GM21381 (cell line): ENCODE data around the gene ARID5A.

Experiments
- ATAC-seq: cut with Tn5 transposase; IDR thresholded peaks from one replicate; pipeline ENCODE4 v1.9.1; 2021; ENCODE audit warnings: mild to moderate bottlenecking, moderate library complexity; ENCODE audit not compliant: unreplicated experiment

ARID5A gene

GRCh38 chr2:96537734-96538486 lies 1.4 kb downstream of the ARID5A start:
- ATAC-seq, result no peak

GRCh38 chr2:96538487-96539214 lies 2.1 kb downstream of the ARID5A start:
- ATAC-seq, result no peak

GRCh38 chr2:96539215-96539920 lies 2.8 kb downstream of the ARID5A start:
- no peak for ATAC-seq

GRCh38 chr2:96540136-96540535 lies 3.6 kb downstream of the ARID5A start:
- ATAC-seq, result no peak

GRCh38 chr2:96541398-96542152 lies 5.0 kb downstream of the ARID5A start:
- ATAC-seq, result no peak

- ATAC-seq, result no peak
Measured at GRCh38 chr2:96542357-96542977, 5.9 kb downstream of the ARID5A start.

- ATAC-seq, result no peak
Measured at GRCh38 chr2:96546321-96546720, 9.8 kb downstream of the ARID5A start.

- no peak for ATAC-seq
Measured at GRCh38 chr2:96546797-96547196, 10.2 kb downstream of the ARID5A start.

- ATAC-seq, result no peak
Measured at GRCh38 chr2:96547203-96547641, 10.7 kb downstream of the ARID5A start.

GRCh38 chr2:96547731-96548171 lies 11.2 kb downstream of the ARID5A start:
- ATAC-seq, result no peak

- no peak for ATAC-seq
Measured at GRCh38 chr2:96548558-96549465, 12.3 kb downstream of the ARID5A start.

GRCh38 chr2:96549466-96549785 lies 12.9 kb downstream of the ARID5A start:
- no peak for ATAC-seq

- no peak for ATAC-seq
Measured at GRCh38 chr2:96549967-96550786, 13.6 kb downstream of the ARID5A start.

- ATAC-seq, result no peak
Measured at GRCh38 chr2:96550787-96551604, 14.4 kb downstream of the ARID5A start.

GRCh38 chr2:96551605-96552314 lies 15.2 kb downstream of the ARID5A start:
- no peak for ATAC-seq

GRCh38 chr2:96552315-96553175 lies 16.0 kb downstream of the ARID5A start:
- no peak for ATAC-seq
